Pancreas (tissue), 10 donors: ENCODE measurements around the gene PARP8. TPM values are rescaled to one million over a fixed set of nuclear protein-coding genes. Genes with fewer than 3 reads are reported as not detected.
"Not testable (repeated sequence)": the region's sequence is repeated elsewhere in the genome, so short reads cannot be mapped to it uniquely, and the experiment has no call there.

Source experiments
- ATAC-seq, 4 donors: fragments of 200-7000 bp; cut with Tn5 transposase; one replicate each; pipeline versions ENCODE4 v1.8.0 to v1.9.1; 2020; ENCODE audit warnings: mild to moderate bottlenecking in 4 of 4, moderate library complexity in 4 of 4
- DNase-seq, 6 donors: peaks; one replicate each; pipeline ENCODE4 v3.0.0-alpha.2; 2020
- FAIRE-seq: peaks from 2 replicates; lab custom pipeline; 2012; peaks lifted over from hg19 to GRCh38; lab: Jason Lieb, UNC
- H3K27ac ChIP-seq, 4 donors: fragments of 200-600 bp; sonication (generic); 1 replicate in 3 of 4; 2 replicates in 1 of 4; pipeline versions ENCODE4 v1.5.0 to v1.8.0; 2020
- H3K27me3 ChIP-seq, 4 donors: fragments of 200-600 bp; one replicate each; pipeline ENCODE4 v1.8.0; 2021
- H3K36me3 ChIP-seq, 3 donors: fragments of 200-600 bp; sonication (generic) in 1 of 3; one replicate each; pipeline versions ENCODE4 v1.5.0 to v1.8.0; 2020 to 2021
- H3K4me1 ChIP-seq, 3 donors: fragments of 200-600 bp; one replicate each; pipeline ENCODE4 v1.8.0; 2021
- H3K4me3 ChIP-seq, 4 donors: fragments of 200-600 bp; sonication (generic) in 2 of 4; one replicate each; pipeline versions ENCODE4 v1.5.0 to v1.8.0; 2020 to 2021
- H3K9me3 ChIP-seq, 4 donors: fragments of 200-600 bp; one replicate each; pipeline ENCODE4 v1.8.0; 2021
- CTCF ChIP-seq, 4 donors: fragments of 200-600 bp; sonication (generic) in 3 of 4; IDR thresholded peaks; one replicate each; pipeline versions ENCODE4 v1.5.0 to v1.8.0; 2021; ENCODE audit warnings: antibody characterized with exemption in 4 of 4
- WGBS, 2 donors: extraction: QIAGEN DNeasy Blood & Tissue Kit; methylation state at CpG; one replicate each; pipeline ENCODE4 v1.1.7; 2013; 5-methylcytosine and 5-hydroxymethylcytosine counted together
- intact Hi-C, 3 donors: fragments of 100-400 bp; cut with DNase I; formaldehyde crosslinking; loops; one replicate each; pipeline versions ENCODE4 v1.11.1 to v1.14.2; 2022
- polyA plus RNA-seq, 2 donors: library from polyadenylated mRNA; stranded (reverse); fragments of 200-250 nt; gene quantifications; one replicate each; pipeline ENCODE4 v1.2.3, GENCODE V29; 2013
- total RNA-seq, 6 donors: library from RNA; stranded (reverse); fragmentation: NEBNext Ultra II Directional in 4 of 6; extraction: Animal tissue kit (Norgen Biotek cat#: 25700) in 4 of 6; gene quantifications; one replicate each; pipeline versions ENCODE4 v1.2.1 to v1.2.4, GENCODE V29; 2021 to 2023
- donor health status: healthy with polysubstance abuse.
- donor health status: DM: no; HTN: no; CAD: no; lungs with moderate emphysema.
- donor health status: DM: no; HTN: no; CAD: no.
- donor health status: control.
- donor health status: control.
- donor health status: Bipolar disorder and iron deficiency.
- donor health status: DM: yes; HTN: yes; CAD: no.
- donor health status: DM: no; HTN: no; CAD: no.
- donor health status: DM: no; HTN: no; CAD: no.
- donor health status: DM: yes; HTN: yes; CAD: no.

The PARP8 gene
- total and polyA plus RNA-seq, 8 donors = 4.7 to 25.0 (median 13.4) TPM

GRCh38 chr5:50667653-50668595 lies 1.5 kb downstream of the PARP8 start:
- Histone ChIP-seq H3K36me3 (no peaks in the 10 kb centered on the region), H3K4me1 (peaks cover 5 to 17% (median 8%) of the 10 kb centered on the region in 3 donors), H3K27ac (peak overlapping the region; percentile 87 to 96 (median 93)), H3K9me3 (no peaks in the 10 kb centered on the region), H3K4me3 (peak overlapping the region; percentile 54 to 96 (median 68)), H3K27me3 (no peaks in the 10 kb centered on the region)
- DNase-seq (peak; percentile 60 to 87 (median 77)), FAIRE-seq (no peak), ATAC-seq (peak; percentile 69 to 81 (median 80))
- intact Hi-C loops = no loop called here
- no peak for TF ChIP-seq CTCF (IDR thresholded peaks at IDR 0.05)
- WGBS, 2 donors = 0 to 1% methylated on average over 46 of the region's 46 CpGs

GRCh38 chr5:50668636-50669035 lies 2.2 kb downstream of the PARP8 start:
- peak overlapping the region in 3 of 4 donors; percentile 87 to 96 (median 95) for H3K27ac ChIP-seq
- H3K36me3 ChIP-seq, intact Hi-C loops, ATAC-seq, H3K9me3 ChIP-seq, FAIRE-seq, DNase-seq, H3K27me3 ChIP-seq: not testable (repeated sequence)
- peak overlapping the region; percentile 54 to 96 (median 68) for H3K4me3 ChIP-seq
- WGBS, 2 donors = 7 to 29% methylated on average over 1 of the region's 1 CpG
- H3K4me1 ChIP-seq = peaks cover 5 to 17% (median 8%) of the 10 kb centered on the region in 3 donors

- DNase-seq = no peak
- intact Hi-C loops = no loop called here
- ATAC-seq = no peak
- no peaks in the 10 kb centered on the region for H3K9me3 ChIP-seq
- no peak overlapping the region for H3K27ac ChIP-seq
- no peak overlapping the region for H3K4me3 ChIP-seq
- no peak for FAIRE-seq
- H3K36me3 ChIP-seq = no peaks in the 10 kb centered on the region
- no peak for TF ChIP-seq CTCF (IDR thresholded peaks at IDR 0.05)
- 80 to 87% methylated on average over 2 of the region's 2 CpGs for WGBS, 2 donors
- peaks cover 5 to 14% (median 8%) of the 10 kb centered on the region in 3 donors for H3K4me1 ChIP-seq
- H3K27me3 ChIP-seq = no peaks in the 10 kb centered on the region
Measured at GRCh38 chr5:50672663-50673062, 6.2 kb downstream of the PARP8 start.

GRCh38 chr5:50673444-50673843 lies 7.0 kb downstream of the PARP8 start:
- H3K36me3 ChIP-seq, H3K27ac ChIP-seq, H3K4me3 ChIP-seq, FAIRE-seq, H3K27me3 ChIP-seq, H3K9me3 ChIP-seq, DNase-seq, intact Hi-C loops, ATAC-seq: not testable (repeated sequence)
- 69 to 75% methylated on average over 3 of the region's 3 CpGs for WGBS, 2 donors
- peaks cover 5 to 18% (median 8%) of the 10 kb centered on the region in 3 donors for H3K4me1 ChIP-seq

- no peak for TF ChIP-seq CTCF (IDR thresholded peaks at IDR 0.05)
- WGBS, 2 donors = 97% methylated on average over 15 of the region's 15 CpGs
- Histone ChIP-seq H3K27ac (no peak overlapping the region), H3K4me3 (no peak overlapping the region), H3K27me3 (no peaks in the 10 kb centered on the region), H3K9me3 (no peaks in the 10 kb centered on the region), H3K4me1 (peaks cover 0 to 21% (median 4%) of the 10 kb centered on the region in 3 donors), H3K36me3 (no peaks in the 10 kb centered on the region)
- no peak for ATAC-seq
- no peak for DNase-seq
- FAIRE-seq = no peak
- intact Hi-C loops = no loop called here
Measured at GRCh38 chr5:50675385-50675784, 8.9 kb downstream of the PARP8 start.

GRCh38 chr5:50679554-50679953 lies 13.1 kb downstream of the PARP8 start:
- DNase-seq, ATAC-seq, intact Hi-C loops, H3K36me3 ChIP-seq, H3K27me3 ChIP-seq, FAIRE-seq, H3K4me3 ChIP-seq, H3K27ac ChIP-seq, H3K9me3 ChIP-seq: not testable (repeated sequence)
- peaks cover 0 to 30% (median 17%) of the 10 kb centered on the region in 3 donors for H3K4me1 ChIP-seq
- 82 to 90% methylated on average over 4 of the region's 4 CpGs for WGBS, 2 donors
